H9 (cell line): ENCODE data around the gene PCGF3. TPM values are rescaled to one million over a fixed set of nuclear protein-coding genes. Genes with fewer than 3 reads are reported as not detected.

Experiments used
- DNase-seq: peaks from one replicate; pipeline ENCODE4 v3.0.0-alpha.2; 2017
- H2AFZ ChIP-seq: one replicate; pipeline ENCODE4 v1.6.1; 2013; ENCODE audit warnings: mild to moderate bottlenecking, low read length, control low read depth, moderate library complexity
- H2AK5ac ChIP-seq: 2 replicates; pipeline ENCODE4 v1.6.1; 2013; ENCODE audit warnings: low read length, control low read depth, mixed read lengths; ENCODE audit not compliant: insufficient read length
- H2BK120ac ChIP-seq: one replicate; pipeline ENCODE4 v1.6.1; 2013; ENCODE audit warnings: low read depth, mild to moderate bottlenecking, low read length, control low read depth, inconsistent platforms; ENCODE audit not compliant: poor library complexity, severe bottlenecking
- H2BK12ac ChIP-seq: 2 replicates; pipeline ENCODE4 v1.6.1; 2013; ENCODE audit warnings: low read length, control low read depth, mixed read lengths, low read depth; ENCODE audit not compliant: insufficient read length
- H2BK15ac ChIP-seq: 2 replicates; pipeline ENCODE4 v1.6.1; 2013; ENCODE audit warnings: low read depth, low read length, control low read depth
- H2BK20ac ChIP-seq: one replicate; pipeline ENCODE4 v1.6.1; 2013; ENCODE audit warnings: low read depth, mild to moderate bottlenecking, low read length, control low read depth, inconsistent platforms; ENCODE audit not compliant: poor library complexity, severe bottlenecking
- H2BK5ac ChIP-seq: 2 replicates; pipeline ENCODE4 v1.6.1; 2013; ENCODE audit warnings: low read length, control low read depth, mixed read lengths; ENCODE audit not compliant: insufficient read length
- H3K14ac ChIP-seq: 2 replicates; pipeline ENCODE4 v1.6.1; 2013; ENCODE audit warnings: low read length, control low read depth; ENCODE audit not compliant: insufficient read depth
- H3K18ac ChIP-seq: 2 replicates; pipeline ENCODE4 v1.6.1; 2013; ENCODE audit warnings: low read depth, mild to moderate bottlenecking, mixed read lengths, low read length, control low read depth; ENCODE audit not compliant: insufficient read length
- H3K23ac ChIP-seq: 2 replicates; pipeline ENCODE4 v1.6.1; 2013; ENCODE audit warnings: low read length, control low read depth, mixed read lengths, low read depth; ENCODE audit not compliant: insufficient read length
- H3K23me2 ChIP-seq: 2 replicates; pipeline ENCODE4 v1.6.1; 2013; ENCODE audit warnings: low read depth, mild to moderate bottlenecking, mixed read lengths, low read length, control low read depth; ENCODE audit not compliant: insufficient read length, poor library complexity, severe bottlenecking
- H3K27ac ChIP-seq: 2 replicates; pipeline ENCODE4 v1.5.1; 2013; ENCODE audit warnings: low read length, control low read depth, mixed read lengths, low read depth; ENCODE audit not compliant: insufficient read length
- H3K27me3 ChIP-seq: 2 replicates; pipeline ENCODE4 v1.6.1; 2013; ENCODE audit warnings: low read length, control low read depth, inconsistent platforms; ENCODE audit not compliant: insufficient read depth
- H3K4ac ChIP-seq: 2 replicates; pipeline ENCODE4 v1.6.1; 2013; ENCODE audit warnings: low read depth, mild to moderate bottlenecking, control low read depth, inconsistent platforms, low read length, moderate library complexity
- H3K4me1 ChIP-seq: 2 replicates; pipeline ENCODE4 v1.6.1; 2013; ENCODE audit warnings: low read length, control low read depth, inconsistent platforms; ENCODE audit not compliant: insufficient read depth
- H3K4me2 ChIP-seq: 2 replicates; pipeline ENCODE4 v1.6.1; 2013; ENCODE audit warnings: low read length, control low read depth, mixed read lengths; ENCODE audit not compliant: insufficient read length, insufficient read depth
- H3K56ac ChIP-seq: 2 replicates; pipeline ENCODE4 v1.6.1; 2013; ENCODE audit warnings: low read depth, mild to moderate bottlenecking, mixed read lengths, low read length, control low read depth; ENCODE audit not compliant: insufficient read length
- H3K79me1 ChIP-seq: 2 replicates; pipeline ENCODE4 v1.6.1; 2013; ENCODE audit warnings: low read depth, mild to moderate bottlenecking, moderate library complexity, low read length, control low read depth, inconsistent platforms; ENCODE audit not compliant: insufficient read depth, poor library complexity, severe bottlenecking
- H3K79me2 ChIP-seq: 2 replicates; pipeline ENCODE4 v1.6.1; 2013; ENCODE audit warnings: low read length, control low read depth, inconsistent platforms; ENCODE audit not compliant: insufficient read depth
- H3K9ac ChIP-seq: 2 replicates; pipeline ENCODE4 v1.6.1; 2013; ENCODE audit warnings: low read length, control low read depth, mixed read lengths; ENCODE audit not compliant: insufficient read length; ENCODE audit errors: extremely low read depth
- H3K9me3 ChIP-seq: one replicate; pipeline ENCODE4 v1.6.1; 2013; ENCODE audit warnings: low read depth, low read length, inconsistent platforms; ENCODE audit not compliant: control insufficient read depth
- H3T11ph ChIP-seq: one replicate; pipeline ENCODE4 v1.6.1; 2013; ENCODE audit warnings: mild to moderate bottlenecking, low read length, control low read depth, inconsistent platforms
- H4K20me1 ChIP-seq: one replicate; pipeline ENCODE4 v1.6.1; 2013; ENCODE audit not compliant: control insufficient read depth, insufficient read length, insufficient read depth
- H4K5ac ChIP-seq: 2 replicates; pipeline ENCODE4 v1.6.1; 2013; ENCODE audit warnings: low read depth, mild to moderate bottlenecking, mixed read lengths, low read length, control low read depth; ENCODE audit not compliant: insufficient read length
- H4K8ac ChIP-seq: replicated peaks from 2 replicates; pipeline ENCODE4 v1.6.1; 2013; ENCODE audit warnings: low read length, control low read depth, mixed read lengths, low read depth; ENCODE audit not compliant: insufficient read length
- H4K91ac ChIP-seq: 2 replicates; pipeline ENCODE4 v1.6.1; 2013; ENCODE audit warnings: low read depth, mild to moderate bottlenecking, moderate library complexity, mixed read lengths, low read length, control low read depth; ENCODE audit not compliant: insufficient read length
- H3K27ac Mint-ChIP-seq, 3 experiments: 2 replicates in 2 of 3; 3 replicates in 1 of 3; pipeline ENCODE4 v1.8.0; 2020 to 2021; ENCODE audit warnings: mixed read lengths in 3 of 3, mild to moderate bottlenecking in 1 of 3, moderate library complexity in 1 of 3
- H3K27me3 Mint-ChIP-seq: 2 replicates; pipeline ENCODE4 v1.8.0; 2021; ENCODE audit warnings: low read depth, mild to moderate bottlenecking, moderate library complexity, mixed read lengths
- H3K36me3 Mint-ChIP-seq, 3 experiments: 2 replicates in 2 of 3; 3 replicates in 1 of 3; pipeline ENCODE4 v1.8.0; 2020 to 2021; ENCODE audit warnings: low read depth in 3 of 3, mixed read lengths in 3 of 3; ENCODE audit not compliant: insufficient read depth in 1 of 3
- H3K4me1 Mint-ChIP-seq, 2 experiments: 2 replicates each; pipeline ENCODE4 v1.8.0; 2020; ENCODE audit warnings: mixed read lengths in 2 of 2
- H3K4me3 Mint-ChIP-seq, 2 experiments: 2 replicates in 1 of 2; 3 replicates in 1 of 2; pipeline ENCODE4 v1.8.0; 2020 to 2021; ENCODE audit warnings: mild to moderate bottlenecking in 2 of 2, mixed read lengths in 2 of 2, moderate library complexity in 1 of 2
- H3K9me3 Mint-ChIP-seq, 2 experiments: 2 replicates in 1 of 2; 3 replicates in 1 of 2; pipeline ENCODE4 v1.8.0; 2020; ENCODE audit warnings: mild to moderate bottlenecking in 2 of 2, mixed read lengths in 2 of 2, moderate library complexity in 1 of 2
- CTCF ChIP-seq: fragments of 200-600 bp; sonication (generic); conservative IDR thresholded peaks from 3 replicates; pipeline ENCODE4 v1.8.0; 2021; ENCODE audit warnings: antibody characterized with exemption, mild to moderate bottlenecking
- whole genome bisulfite sequencing: extraction: QIAGEN DNeasy Blood & Tissue Kit; methylation state at CpG from one replicate; pipeline ENCODE4 v1.1.7; 2013; ENCODE audit warnings: missing lambda C conversion rate, low lambda C conversion rate, mixed read lengths; ENCODE audit not compliant: insufficient read length; ENCODE audit errors: extremely low coverage; 5-methylcytosine and 5-hydroxymethylcytosine counted together
- total RNA-seq: library from RNA; stranded (reverse); gene quantifications from 2 replicates; pipeline ENCODE4 v1.2.1, GENCODE V29; 2021

PCGF3 gene
- total RNA-seq, 1 experiment from 2014 or later = 43.1 TPM

GRCh38 chr4:734951-735350, 29.3 kb downstream of the PCGF3 start:
- Histone ChIP-seq H3K9ac (no peak overlapping the region), H2BK5ac (no peak overlapping the region), H2BK12ac (no peak overlapping the region), H3K27me3 (no peaks in the 10 kb centered on the region), H4K8ac (no peak overlapping the region), H3K4me2 (no peak overlapping the region), H3T11ph (no peak overlapping the region), H2AFZ (no peak overlapping the region), H3K23me2 (no peaks in the 10 kb centered on the region), H4K91ac (no peak overlapping the region), H3K4me1 (no peaks in the 10 kb centered on the region), H2AK5ac (no peak overlapping the region), H4K20me1 (peaks cover 2% of the 10 kb centered on the region), H3K18ac (no peak overlapping the region), H4K5ac (no peak overlapping the region), H2BK120ac (no peak overlapping the region), H3K79me1 (no peaks in the 10 kb centered on the region), H3K56ac (no peak overlapping the region), H3K14ac (no peak overlapping the region), H3K9me3 (no peaks in the 10 kb centered on the region), H3K4ac (no peak overlapping the region), H3K79me2 (no peaks in the 10 kb centered on the region), H3K23ac (no peak overlapping the region), H2BK20ac (no peak overlapping the region), H3K27ac (no peak overlapping the region), H2BK15ac (no peak overlapping the region)
- Mint-ChIP-seq H3K9me3 (no peaks in the 10 kb centered on the region), H3K4me1 (no peaks in the 10 kb centered on the region), H3K4me3 (no peak overlapping the region), H3K36me3 (peaks cover 34 to 67% (median 62%) of the 10 kb centered on the region in 3 experiments), H3K27ac (no peak overlapping the region), H3K27me3 (no peaks in the 10 kb centered on the region)
- TF ChIP-seq CTCF = no peak
- no CpG with 5 or more reads among the region's 9 CpGs for WGBS
- DNase-seq = no peak
